Measurements from ENCODE around the gene CBR3.

GRCh38 chr21:36180963-36181362 is 46.1 kb downstream of the CBR3 start:
- no peak for TF ChIP-seq ZSCAN30 (tag by site-specific recombination; IDR thresholded peaks at IDR 0.05)
- TF ChIP-seq CTCF (tag by site-specific recombination; IDR thresholded peaks at IDR 0.05) = no peak
- no peak for TF ChIP-seq ZBTB49 (tag by site-specific recombination; IDR thresholded peaks at IDR 0.05; ENCODE audit: low read depth)
- TF ChIP-seq ZNF555 (tag by site-specific recombination; conservative IDR thresholded peaks at IDR 0.05) = no peak
